H1 (cell line): ENCODE data around the gene PRKN. TPM values are rescaled to one million over a fixed set of nuclear protein-coding genes. Genes with fewer than 3 reads are reported as not detected.

Experiments used
- CTCF ChIA-PET: fragments of 300-600 bp; sonication (Branson Sonifier 250); formaldehyde crosslinking; loops from one replicate; lab custom pipeline; 2021; ENCODE audit not compliant: partially characterized antibody; lab: Charles Lee
- POLR2A ChIA-PET: fragments of 300-600 bp; sonication (Branson Sonifier 250); formaldehyde crosslinking; loops from one replicate; lab custom pipeline; 2021; ENCODE audit warnings: inconsistent platforms; ENCODE audit not compliant: partially characterized antibody; lab: Charles Lee
- DNase-seq, 2 experiments: peaks; one replicate each; pipeline versions ENCODE4 v3.0.0 to v3.0.0-alpha.2; 2010 to 2022; ENCODE audit warnings: low spot score in 2 of 2, low read depth in 1 of 2, mixed read lengths in 1 of 2
- FAIRE-seq: peaks from 2 replicates; lab custom pipeline; 2011; peaks lifted over from hg19 to GRCh38; lab: Jason Lieb, UNC
- H2AFZ ChIP-seq: 2 replicates; pipeline ENCODE4 v1.8.1; 2012; ENCODE audit warnings: low read length, inconsistent platforms
- H2AK5ac ChIP-seq: 2 replicates; pipeline ENCODE4 v1.6.1; 2013; ENCODE audit warnings: low read depth, low read length
- H2BK120ac ChIP-seq: replicated peaks from 2 replicates; pipeline ENCODE3; 2013; ENCODE audit warnings: low read depth, low read length, inconsistent platforms
- H2BK12ac ChIP-seq: 2 replicates; pipeline ENCODE4 v1.6.1; 2013; ENCODE audit warnings: low read depth, low read length
- H2BK15ac ChIP-seq: 2 replicates; pipeline ENCODE4 v1.6.1; 2013; ENCODE audit warnings: low read length
- H2BK20ac ChIP-seq: 2 replicates; pipeline ENCODE4 v1.6.1; 2013; ENCODE audit warnings: low read length
- H2BK5ac ChIP-seq: 2 replicates; pipeline ENCODE4 v1.6.1; 2013; ENCODE audit warnings: low read depth, low read length
- H3K14ac ChIP-seq: 2 replicates; pipeline ENCODE4 v1.6.1; 2013; ENCODE audit warnings: inconsistent platforms; ENCODE audit not compliant: insufficient read length
- H3K18ac ChIP-seq: 2 replicates; pipeline ENCODE4 v1.6.1; 2013; ENCODE audit warnings: low read length; ENCODE audit errors: extremely low read depth
- H3K23ac ChIP-seq: 2 replicates; pipeline ENCODE4 v1.6.1; 2013; ENCODE audit warnings: inconsistent platforms; ENCODE audit not compliant: insufficient read length
- H3K23me2 ChIP-seq: 2 replicates; pipeline ENCODE4 v1.6.1; 2013; ENCODE audit warnings: low read depth, low read length
- H3K27ac ChIP-seq: 2 replicates; pipeline ENCODE4 v1.6.1; 2011; ENCODE audit warnings: low read depth, low read length, inconsistent platforms
- H3K27me3 ChIP-seq, 4 experiments: replicated peaks in 1 of 4; 1 replicate in 1 of 4; 2 replicates in 3 of 4; pipeline versions ENCODE4 v1.6.1 to v1.8.1; 2011 to 2013; ENCODE audit warnings: low read length in 3 of 4, mild to moderate bottlenecking in 3 of 4, inconsistent platforms in 2 of 4, mixed read lengths in 2 of 4, moderate library complexity in 1 of 4; ENCODE audit not compliant: control insufficient read depth in 3 of 4, insufficient read depth in 3 of 4; ENCODE audit errors: extremely low read depth in 1 of 4
- H3K36me3 ChIP-seq, 4 experiments: 2 replicates each; pipeline versions ENCODE4 v1.6.1 to v1.8.1; 2011 to 2013; ENCODE audit warnings: mild to moderate bottlenecking in 4 of 4, low read length in 3 of 4, moderate library complexity in 2 of 4, control low read depth in 1 of 4, inconsistent platforms in 1 of 4; ENCODE audit not compliant: insufficient read depth in 4 of 4, control insufficient read depth in 2 of 4
- H3K4ac ChIP-seq: replicated peaks from 2 replicates; pipeline ENCODE3; 2013; ENCODE audit warnings: low read length, low read depth, mixed read lengths, inconsistent platforms; ENCODE audit not compliant: insufficient read length
- H3K4me1 ChIP-seq, 4 experiments: replicated peaks in 1 of 4; 1 replicate in 1 of 4; 2 replicates in 3 of 4; pipeline versions ENCODE4 v1.6.1 to v1.8.1; 2011 to 2013; ENCODE audit warnings: low read length in 3 of 4, inconsistent platforms in 2 of 4, mixed read lengths in 1 of 4; ENCODE audit not compliant: insufficient read depth in 4 of 4, control insufficient read depth in 3 of 4
- H3K4me2 ChIP-seq, 2 experiments: 2 replicates each; pipeline versions ENCODE4 v1.6.1 to v1.8.1; 2011 to 2013; ENCODE audit warnings: low read depth in 2 of 2, low read length in 2 of 2, control low read depth in 1 of 2, inconsistent platforms in 1 of 2, mild to moderate bottlenecking in 1 of 2; ENCODE audit not compliant: insufficient read depth in 1 of 2
- H3K4me3 ChIP-seq, 4 experiments: fragments of 200-600, 300-600 bp in 1 of 4; sonication (generic), shearing (Covaris generic), sonication (Bioruptor Twin) in 1 of 4; 2 replicates each; pipeline versions ENCODE4 v1.5.1 to v1.8.1; 2011 to 2016; ENCODE audit warnings: low read length in 4 of 4, low read depth in 3 of 4, control low read depth in 2 of 4, inconsistent platforms in 2 of 4, mild to moderate bottlenecking in 2 of 4, mixed read lengths in 1 of 4, moderate library complexity in 1 of 4; ENCODE audit not compliant: insufficient read depth in 2 of 4; ENCODE audit errors: extremely low read depth in 1 of 4
- H3K56ac ChIP-seq: replicated peaks from 2 replicates; pipeline ENCODE3; 2013; ENCODE audit warnings: low read depth, mild to moderate bottlenecking, mixed read lengths, low read length, inconsistent platforms; ENCODE audit not compliant: insufficient read length
- H3K79me1 ChIP-seq: 2 replicates; pipeline ENCODE4 v1.6.1; 2013; ENCODE audit warnings: low read depth, low read length, control low read depth
- H3K79me2 ChIP-seq, 2 experiments: 2 replicates each; pipeline versions ENCODE4 v1.6.1 to v1.8.1; 2012 to 2013; ENCODE audit warnings: low read length in 2 of 2, mild to moderate bottlenecking in 2 of 2, inconsistent platforms in 1 of 2; ENCODE audit not compliant: insufficient read depth in 2 of 2, control insufficient read depth in 1 of 2
- H3K9ac ChIP-seq, 4 experiments: replicated peaks in 1 of 4; 1 replicate in 1 of 4; 2 replicates in 3 of 4; pipeline versions ENCODE4 v1.6.1 to v1.8.1; 2011 to 2013; ENCODE audit warnings: low read depth in 3 of 4, low read length in 3 of 4, control low read depth in 2 of 4, mild to moderate bottlenecking in 2 of 4, moderate library complexity in 2 of 4, inconsistent platforms in 1 of 4; ENCODE audit errors: extremely low read depth in 1 of 4
- H3K9me3 ChIP-seq, 2 experiments: 2 replicates each; pipeline versions ENCODE4 v1.6.1 to v1.8.1; 2012 to 2013; ENCODE audit warnings: mild to moderate bottlenecking in 2 of 2, moderate library complexity in 2 of 2, control low read depth in 1 of 2, inconsistent platforms in 1 of 2, low read depth in 1 of 2, low read length in 1 of 2, mixed read lengths in 1 of 2; ENCODE audit not compliant: insufficient read depth in 2 of 2
- H4K20me1 ChIP-seq, 2 experiments: replicated peaks in 1 of 2; 2 replicates each; pipeline versions ENCODE3 to v1.8.1; 2011 to 2013; ENCODE audit warnings: inconsistent platforms in 2 of 2, low read length in 2 of 2, mild to moderate bottlenecking in 1 of 2; ENCODE audit not compliant: insufficient read depth in 2 of 2, control insufficient read depth in 1 of 2
- H4K5ac ChIP-seq: 2 replicates; pipeline ENCODE4 v1.6.1; 2013; ENCODE audit warnings: low read length, low read depth, mixed read lengths, inconsistent platforms; ENCODE audit not compliant: insufficient read length
- H4K8ac ChIP-seq: 2 replicates; pipeline ENCODE4 v1.8.0; 2013; ENCODE audit warnings: mild to moderate bottlenecking, moderate library complexity, low read length, inconsistent platforms; ENCODE audit not compliant: insufficient read depth; ENCODE audit errors: extremely low read depth
- H4K91ac ChIP-seq: replicated peaks from 2 replicates; pipeline ENCODE3; 2013; ENCODE audit warnings: low read length, mixed read lengths, inconsistent platforms; ENCODE audit not compliant: insufficient read length
- CHD2 ChIP-seq: IDR thresholded peaks from 2 replicates; pipeline ENCODE4 v1.6.1; 2012; ENCODE audit warnings: low read length, improper control_type of control experiment
- TEAD4 ChIP-seq: IDR thresholded peaks from 2 replicates; pipeline ENCODE4 v1.6.1; 2012; ENCODE audit warnings: low read depth, low read length, inconsistent platforms, mixed read lengths
- WGBS, 2 experiments: shearing (Covaris generic) in 1 of 2; methylation state at CpG; one replicate each; pipeline versions ENCODE4 v1.1.6 to v1.1.7; 2013 to 2015; ENCODE audit warnings: low lambda C conversion rate in 2 of 2, mixed read lengths in 2 of 2, inconsistent platforms in 1 of 2, low coverage in 1 of 2, missing lambda C conversion rate in 1 of 2; ENCODE audit not compliant: insufficient replicate concordance in 2 of 2, insufficient coverage in 1 of 2, insufficient read length in 1 of 2; ENCODE audit errors: extremely low coverage in 1 of 2, missing lambda C conversion rate in 1 of 2; 5-methylcytosine and 5-hydroxymethylcytosine counted together
- polyA plus RNA-seq, 7 experiments: library from polyadenylated mRNA; depleted of rRNA in 3 of 7; stranded (reverse) in 5 of 7; unstranded in 2 of 7; fragments of >200 nt in 5 of 7; fragments of 200-250 nt in 2 of 7; gene quantifications; 1 replicate in 5 of 7; 2 replicates in 1 of 7; 4 replicates in 1 of 7; pipeline versions ENCODE4 v1.2.1 to v1.2.3, GENCODE V29; 2011 to 2013; ENCODE audit warnings: missing spikeins in 2 of 7, mixed read lengths in 2 of 7
- total RNA-seq: library from RNA; stranded (reverse); fragmentation: NEBNext Ultra II Directional; extraction: Animal tissue kit (Norgen Biotek cat#: 25700); gene quantifications from 2 replicates; pipeline ENCODE4 v1.2.1, GENCODE V29; 2021

The PRKN gene
- total and polyA plus RNA-seq, 2 of the 8 experiments (the other 6 are each of a cell fraction or from before 2014, with no cell fraction given), result 0.13 to 0.29 TPM

GRCh38 chr6:161596807-161597520, 1130.6 kb downstream of the PRKN start:
- Histone ChIP-seq H3K4me2 (no peak overlapping the region), H2BK12ac (no peak overlapping the region), H3K27ac (no peak overlapping the region), H3K14ac (no peak overlapping the region), H3K27me3 (no peaks in the 10 kb centered on the region), H3K56ac (no peak overlapping the region), H2BK20ac (no peak overlapping the region), H2BK120ac (no peak overlapping the region), H3K79me2 (no peaks in the 10 kb centered on the region), H3K9ac (no peak overlapping the region), H2AFZ (no peak overlapping the region), H4K8ac (no peak overlapping the region), H3K4me1 (no peaks in the 10 kb centered on the region), H4K5ac (no peak overlapping the region), H3K36me3 (no peaks in the 10 kb centered on the region; a peak in 1 of 8 replicates), H2AK5ac (no peak overlapping the region), H4K91ac (no peak overlapping the region), H3K4me3 (no peak overlapping the region), H3K23ac (no peak overlapping the region), H3K4ac (no peak overlapping the region), H3K18ac (no peak overlapping the region), H3K23me2 (no peaks in the 10 kb centered on the region), H2BK5ac (no peak overlapping the region)
- DNase-seq (no peak), FAIRE-seq (no peak)
- WGBS, 2 experiments, result 88% methylated on average over 7 of the region's 7 CpGs; no CpG with 5 or more reads in 1 of the 2 experiments
- TF ChIP-seq CHD2 (no peak), TEAD4 (no peak)
- TF ChIP-seq, all 59 proteins: peak for 0
- H3K79me1 ChIP-seq, result no peaks in the 10 kb centered on the region
- no peak overlapping the region for H2BK15ac ChIP-seq
- ChIA-PET POLR2A (no interaction called here), CTCF (interaction anchor here (0.7 to 1.6 kb wide), 3 partner anchors 10 to 46 kb away, joined by 3 read pairs; no protein-coding TSS in a partner anchor)
- no peaks in the 10 kb centered on the region for H4K20me1 ChIP-seq
- H3K9me3 ChIP-seq, result no peaks in the 10 kb centered on the region
